Measurements from ENCODE around the gene MRPL27.
"Not testable (repeated sequence)": the region's sequence is repeated elsewhere in the genome, so short reads cannot be mapped to it uniquely, and the experiment has no call there.

The MRPL27 gene

GRCh38 chr17:50338645-50339044 is 34.3 kb downstream of the MRPL27 start:
- TF ChIP-seq CTCF (IDR thresholded peaks at IDR 0.05; ENCODE audit: insufficient read depth, low read length) (no peak), REST (IDR thresholded peaks at IDR 0.05; ENCODE audit: insufficient replicate concordance, low read depth) (no peak), POLR2AphosphoS5 (IDR thresholded peaks at IDR 0.05; ENCODE audit: low read depth) (no peak), GABPA (IDR thresholded peaks at IDR 0.05; ENCODE audit: low read depth) (no peak), SPI1 (IDR thresholded peaks at IDR 0.05; ENCODE audit: borderline replicate concordance, low read depth) (no peak)
- H3K27ac ChIP-seq (replicated peaks) = no peak overlapping the region
- no peaks in the 10 kb centered on the region for H3K27me3 ChIP-seq (ENCODE audit: insufficient read depth, poor library complexity, severe bottlenecking)
- no peak for DNase-seq (ENCODE audit: low read depth in 1 of 2, low spot score in 1 of 2)
- H3K4me3 ChIP-seq (replicated peaks; ENCODE audit: insufficient read depth, low read length) = no peak overlapping the region

GRCh38 chr17:50337956-50338355 is 35.0 kb downstream of the MRPL27 start:
- no peak for DNase-seq (ENCODE audit: low read depth in 1 of 2, low spot score in 1 of 2)
- TF ChIP-seq POLR2AphosphoS5 (IDR thresholded peaks at IDR 0.05; ENCODE audit: low read depth) (no peak), SPI1 (IDR thresholded peaks at IDR 0.05; ENCODE audit: borderline replicate concordance, low read depth) (no peak)
- Histone ChIP-seq H3K27ac (replicated peaks) (no peak overlapping the region), H3K27me3 (ENCODE audit: insufficient read depth, poor library complexity, severe bottlenecking) (no peaks in the 10 kb centered on the region), H3K4me3 (replicated peaks; ENCODE audit: insufficient read depth, low read length) (no peak overlapping the region)

- H3K27ac ChIP-seq (replicated peaks); DNase-seq (ENCODE audit: low read depth in 1 of 2, low spot score in 1 of 2); H3K4me3 ChIP-seq (replicated peaks; ENCODE audit: insufficient read depth, low read length); H3K27me3 ChIP-seq (ENCODE audit: insufficient read depth, poor library complexity, severe bottlenecking): not testable (repeated sequence)
Observed at GRCh38 chr17:50333291-50334057, 39.5 kb downstream of the MRPL27 start.

- Histone ChIP-seq H3K27ac (replicated peaks) (no peak overlapping the region), H3K4me3 (replicated peaks; ENCODE audit: insufficient read depth, low read length) (no peak overlapping the region), H3K27me3 (ENCODE audit: insufficient read depth, poor library complexity, severe bottlenecking) (no peaks in the 10 kb centered on the region)
- no peak for TF ChIP-seq REST (IDR thresholded peaks at IDR 0.05; ENCODE audit: insufficient replicate concordance, low read depth)
- peak in 1 of 2 experiments; percentile 33 for DNase-seq (ENCODE audit: low read depth in 1 of 2, low spot score in 1 of 2)
Observed at GRCh38 chr17:50332196-50332595, 40.8 kb downstream of the MRPL27 start.

- H3K4me3 ChIP-seq (replicated peaks; ENCODE audit: insufficient read depth, low read length) = no peak overlapping the region
- no peaks in the 10 kb centered on the region for H3K27me3 ChIP-seq (ENCODE audit: insufficient read depth, poor library complexity, severe bottlenecking)
- no peak for TF ChIP-seq CTCF (IDR thresholded peaks at IDR 0.05; ENCODE audit: insufficient read depth, low read length)
- no peak for TF ChIP-seq REST (IDR thresholded peaks at IDR 0.05; ENCODE audit: insufficient replicate concordance, low read depth)
- no peak for TF ChIP-seq POLR2AphosphoS5 (IDR thresholded peaks at IDR 0.05; ENCODE audit: low read depth)
- no peak for TF ChIP-seq SPI1 (IDR thresholded peaks at IDR 0.05; ENCODE audit: borderline replicate concordance, low read depth)
- no peak for TF ChIP-seq GABPA (IDR thresholded peaks at IDR 0.05; ENCODE audit: low read depth)
- H3K27ac ChIP-seq (replicated peaks) = no peak overlapping the region
- DNase-seq (ENCODE audit: low read depth in 1 of 2, low spot score in 1 of 2) = no peak
Observed at GRCh38 chr17:50331085-50331791, 41.7 kb downstream of the MRPL27 start.
